ENCODE results near the gene WNT6. TPM values are rescaled to one million over a fixed set of nuclear protein-coding genes. Genes with fewer than 3 reads are reported as not detected.
A peak's percentile ranks its signal among the peaks of the same experiment; 100 is the strongest.

Gene WNT6
- total RNA-seq, 2 donors from 2014 or later, result 1.8 to 2.4 TPM

DNA sequence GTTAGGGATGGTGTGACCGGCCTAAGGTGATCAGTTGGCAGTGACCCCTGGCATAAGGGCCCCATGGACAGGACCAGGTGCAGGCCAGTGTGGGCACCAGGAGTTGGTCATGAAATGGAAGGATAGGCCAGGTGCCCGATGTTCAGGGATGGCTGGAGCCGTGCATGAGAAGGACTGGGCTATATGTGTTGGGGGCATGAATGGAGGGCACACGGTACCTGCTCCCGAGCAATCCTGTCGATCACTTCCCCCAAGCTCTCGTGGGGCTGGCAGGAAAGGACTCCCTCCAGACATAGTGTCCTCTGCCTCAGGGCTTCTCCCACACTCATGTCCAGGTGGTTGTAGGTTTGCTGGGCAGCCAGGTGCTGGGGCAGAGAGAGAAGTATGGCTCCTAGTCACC, 35.6 kb upstream of the WNT6 start:
- DNase-seq (ENCODE audit: low spot score), result peak; percentile 36
- H3K4me3 ChIP-seq, result no peak overlapping the region
- H3K27ac ChIP-seq, result no peak overlapping the region
- no peaks in the 10 kb centered on the region for H3K4me1 ChIP-seq
- H3K36me3 ChIP-seq, result no peaks in the 10 kb centered on the region
- TF ChIP-seq, protein P1, sequence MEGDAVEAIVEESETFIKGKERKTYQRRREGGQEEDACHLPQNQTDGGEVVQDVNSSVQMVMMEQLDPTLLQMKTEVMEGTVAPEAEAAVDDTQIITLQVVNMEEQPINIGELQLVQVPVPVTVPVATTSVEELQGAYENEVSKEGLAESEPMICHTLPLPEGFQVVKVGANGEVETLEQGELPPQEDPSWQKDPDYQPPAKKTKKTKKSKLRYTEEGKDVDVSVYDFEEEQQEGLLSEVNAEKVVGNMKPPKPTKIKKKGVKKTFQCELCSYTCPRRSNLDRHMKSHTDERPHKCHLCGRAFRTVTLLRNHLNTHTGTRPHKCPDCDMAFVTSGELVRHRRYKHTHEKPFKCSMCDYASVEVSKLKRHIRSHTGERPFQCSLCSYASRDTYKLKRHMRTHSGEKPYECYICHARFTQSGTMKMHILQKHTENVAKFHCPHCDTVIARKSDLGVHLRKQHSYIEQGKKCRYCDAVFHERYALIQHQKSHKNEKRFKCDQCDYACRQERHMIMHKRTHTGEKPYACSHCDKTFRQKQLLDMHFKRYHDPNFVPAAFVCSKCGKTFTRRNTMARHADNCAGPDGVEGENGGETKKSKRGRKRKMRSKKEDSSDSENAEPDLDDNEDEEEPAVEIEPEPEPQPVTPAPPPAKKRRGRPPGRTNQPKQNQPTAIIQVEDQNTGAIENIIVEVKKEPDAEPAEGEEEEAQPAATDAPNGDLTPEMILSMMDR (IDR thresholded peaks at IDR 0.05), result no peak
- no peaks in the 10 kb centered on the region for H3K27me3 ChIP-seq
- H3K9me3 ChIP-seq, result no peaks in the 10 kb centered on the region

DNA sequence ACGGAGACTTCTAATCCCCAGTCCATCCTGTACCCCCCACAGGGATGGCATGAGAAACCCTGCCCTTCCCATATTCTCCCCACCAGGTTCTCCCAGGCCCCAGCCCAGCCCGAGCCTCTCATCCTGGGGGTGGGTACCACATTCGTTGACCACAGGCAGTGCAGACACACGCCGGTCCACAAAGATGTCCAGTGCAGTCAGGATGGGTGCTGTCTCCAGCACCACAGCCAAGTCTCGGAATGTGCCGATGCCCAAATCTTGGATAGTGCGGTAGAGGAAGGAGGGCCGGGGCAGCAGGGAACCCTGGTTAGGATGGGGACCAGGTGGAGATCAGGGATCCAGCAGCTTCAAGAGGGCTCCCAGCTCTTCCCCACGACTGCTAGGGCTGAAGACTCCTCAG, 32.8 kb upstream of the WNT6 start:
- Histone ChIP-seq H3K9me3 (no peaks in the 10 kb centered on the region), H3K27ac (no peak overlapping the region), H3K4me3 (no peak overlapping the region), H3K27me3 (no peaks in the 10 kb centered on the region), H3K4me1 (peaks cover 0 to 8% of the 10 kb centered on the region in 2 donors), H3K36me3 (no peaks in the 10 kb centered on the region)
- TF ChIP-seq, protein P1 (IDR thresholded peaks at IDR 0.05), result no peak
- DNase-seq (ENCODE audit: low spot score), result peak; percentile 32

DNA sequence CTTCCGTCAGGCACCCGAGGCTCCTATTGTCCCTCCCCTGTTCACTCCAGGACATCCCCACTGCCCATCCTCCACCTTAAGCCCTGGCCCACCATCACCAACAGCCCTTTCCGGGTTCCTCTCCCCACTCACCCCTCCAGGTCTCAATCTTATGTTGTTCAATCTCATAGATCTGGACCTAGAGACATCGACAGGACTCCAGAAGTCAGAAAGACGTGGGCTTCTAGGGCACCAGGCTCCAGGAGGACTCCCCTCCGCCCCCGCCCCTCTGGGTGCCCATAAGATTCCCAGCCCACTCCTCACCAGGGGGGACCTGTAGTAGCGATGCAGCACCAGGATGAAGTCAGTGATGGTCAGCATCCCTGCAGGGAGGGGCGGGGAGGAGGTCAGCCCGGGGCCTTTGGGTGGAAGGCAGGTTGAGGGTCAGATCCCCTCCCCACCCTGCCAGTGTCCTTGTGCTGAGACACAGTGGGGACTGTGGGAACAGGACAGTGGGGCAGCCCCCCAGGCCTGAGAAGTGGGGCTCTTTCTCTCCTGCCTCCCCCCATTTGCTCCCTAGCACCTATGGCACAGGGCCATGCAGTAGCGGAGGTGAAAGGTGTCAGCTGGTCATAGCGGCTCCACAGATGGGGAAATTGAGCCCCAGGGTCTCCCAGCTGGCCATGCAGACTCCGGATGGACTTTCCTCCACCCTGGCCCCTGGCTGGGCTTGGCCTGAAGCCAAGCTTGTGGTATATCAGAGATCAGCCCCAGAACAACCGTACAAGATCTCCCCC, 31.7 kb upstream of the WNT6 start:
- peak; percentile 44 for DNase-seq (ENCODE audit: low spot score)
- no peak overlapping the region for H3K4me3 ChIP-seq
- H3K27ac ChIP-seq, result no peak overlapping the region
- H3K9me3 ChIP-seq, result no peaks in the 10 kb centered on the region
- TF ChIP-seq, protein P1 (IDR thresholded peaks at IDR 0.05), result no peak
- H3K36me3 ChIP-seq, result no peaks in the 10 kb centered on the region
- peaks cover 0 to 15% of the 10 kb centered on the region in 2 donors for H3K4me1 ChIP-seq
- no peaks in the 10 kb centered on the region for H3K27me3 ChIP-seq

DNA sequence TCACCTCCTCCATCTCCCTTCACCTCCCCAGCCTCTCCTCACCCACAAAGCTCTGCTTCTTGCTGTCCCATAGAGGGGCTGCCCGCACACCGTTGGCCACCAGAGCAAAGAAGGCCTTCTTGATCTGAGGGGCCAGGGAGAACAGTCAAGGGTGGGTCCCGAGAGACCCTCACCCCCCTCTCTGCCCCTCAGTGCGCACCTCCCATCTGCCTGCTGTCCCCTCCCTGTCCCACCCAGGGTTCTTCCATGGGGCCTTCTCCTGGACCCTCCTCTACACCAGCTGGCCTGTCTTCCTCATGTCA, 31.2 kb upstream of the WNT6 start:
- TF ChIP-seq, protein P1 (IDR thresholded peaks at IDR 0.05), result no peak
- Histone ChIP-seq H3K9me3 (no peaks in the 10 kb centered on the region), H3K27ac (no peak overlapping the region), H3K4me1 (peaks cover 0 to 18% of the 10 kb centered on the region in 2 donors), H3K4me3 (no peak overlapping the region), H3K27me3 (no peaks in the 10 kb centered on the region), H3K36me3 (no peaks in the 10 kb centered on the region)
- DNase-seq (ENCODE audit: low spot score), result peak; percentile 47

DNA sequence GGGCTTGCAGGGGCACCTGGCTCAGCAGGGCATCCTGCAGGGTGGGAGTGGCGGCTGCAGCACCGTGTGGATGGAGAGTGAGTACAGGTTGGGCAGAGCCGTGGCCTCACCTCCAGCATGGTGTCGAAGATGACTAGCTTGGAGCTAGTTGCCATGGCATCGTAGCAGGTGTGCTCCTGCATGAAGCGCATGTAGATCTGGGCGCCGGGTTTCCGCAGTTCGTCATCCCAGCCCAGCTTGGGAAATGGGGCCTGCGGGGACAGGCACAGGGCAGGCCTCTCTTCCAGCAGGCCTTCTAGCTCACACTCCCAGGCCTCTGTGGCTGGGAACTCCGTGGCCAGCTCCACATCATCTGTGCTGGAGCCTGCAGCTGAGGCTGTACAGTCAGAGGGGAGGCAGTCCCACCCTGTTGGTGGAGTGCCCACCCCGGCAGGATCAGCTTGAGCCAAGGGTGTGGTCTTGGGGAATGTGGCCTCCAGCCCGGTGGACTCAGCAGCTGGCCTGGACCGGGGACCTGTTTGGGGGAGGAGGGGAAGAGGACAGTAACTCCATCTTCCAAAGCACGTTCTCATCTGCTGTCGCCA, 29.6 kb upstream of the WNT6 start:
- TF ChIP-seq, protein P1 (IDR thresholded peaks at IDR 0.05), result no peak
- Histone ChIP-seq H3K27me3 (no peaks in the 10 kb centered on the region), H3K4me1 (peaks cover 0 to 20% of the 10 kb centered on the region in 2 donors), H3K27ac (peak overlapping the region in 1 of 2 donors; percentile 76), H3K9me3 (no peaks in the 10 kb centered on the region), H3K4me3 (no peak overlapping the region), H3K36me3 (no peaks in the 10 kb centered on the region)
- DNase-seq (ENCODE audit: low spot score), result peak; percentile 75
